Sigmoid colon (tissue), 7 donors: ENCODE measurements around the gene FUT2. TPM values are rescaled to one million over a fixed set of nuclear protein-coding genes. Genes with fewer than 3 reads are reported as not detected.
"Not testable (repeated sequence)": the region's sequence is repeated elsewhere in the genome, so short reads cannot be mapped to it uniquely, and the experiment has no call there.

Source experiments
- DNase-seq: peaks from one replicate; pipeline ENCODE4 v3.0.0-alpha.2; 2019
- H3K27ac ChIP-seq, 4 donors: fragments of 200-600 bp; sonication (generic); one replicate each; pipeline ENCODE4 v1.5.1; 2016 to 2019; ENCODE audit warnings: mild to moderate bottlenecking in 1 of 4
- H3K27me3 ChIP-seq, 3 donors: fragments of 200-600 bp; sonication (generic); one replicate each; pipeline ENCODE4 v1.5.1; 2019; ENCODE audit warnings: mild to moderate bottlenecking in 1 of 3
- H3K36me3 ChIP-seq, 4 donors: fragments of 200-600 bp; sonication (generic); one replicate each; pipeline ENCODE4 v1.5.1; 2016 to 2019
- H3K4me1 ChIP-seq, 4 donors: fragments of 200-600 bp; sonication (generic); one replicate each; pipeline ENCODE4 v1.5.1; 2017 to 2019
- H3K4me3 ChIP-seq, 4 donors: fragments of 200-600 bp; sonication (generic); one replicate each; pipeline ENCODE4 v1.5.1; 2017 to 2019; ENCODE audit warnings: mild to moderate bottlenecking in 2 of 4, moderate library complexity in 1 of 4
- H3K9me3 ChIP-seq, 4 donors: fragments of 200-600 bp in 3 of 4; sonication (generic) in 3 of 4; one replicate each; pipeline versions ENCODE4 v1.5.1 to v1.6.1; 2013 to 2019
- EP300 ChIP-seq, 4 donors: sonication (generic); formaldehyde crosslinking; IDR thresholded peaks; one replicate each; pipeline ENCODE4 v1.6.1; 2017; ENCODE audit warnings: antibody characterized with exemption in 4 of 4
- POLR2A ChIP-seq, 2 donors: fragments of 450-650 bp; IDR thresholded peaks; one replicate each; pipeline ENCODE4 v1.6.1; 2016; ENCODE audit warnings: antibody characterized with exemption in 2 of 2, mild to moderate bottlenecking in 2 of 2, moderate library complexity in 2 of 2
- POLR2AphosphoS5 ChIP-seq, 4 donors: sonication (generic); formaldehyde crosslinking; IDR thresholded peaks; one replicate each; pipeline ENCODE4 v1.6.1; 2017; ENCODE audit warnings: antibody characterized with exemption in 4 of 4
- WGBS, 2 donors: extraction: QIAGEN DNeasy Blood & Tissue Kit; methylation state at CpG; one replicate each; pipeline ENCODE4 v1.1.7; 2013; 5-methylcytosine and 5-hydroxymethylcytosine counted together
- intact Hi-C: fragments of 100-400 bp; cut with DNase I; formaldehyde crosslinking; loops from one replicate; pipeline ENCODE4 v1.15.1; 2023
- polyA plus RNA-seq, 3 donors: library from polyadenylated mRNA; stranded (reverse); fragments of 200-250 nt; gene quantifications; one replicate each; pipeline ENCODE4 v1.2.3, GENCODE V29; 2013
- total RNA-seq, 4 donors: library from RNA; depleted of rRNA; stranded (reverse); fragments of >200 nt; gene quantifications; one replicate each; pipeline ENCODE4 v1.1.0, GENCODE V29; 2016
- TF ChIP-seq, protein P1 (sequence below), 4 experiments: fragments of 450-650 bp in 3 of 4; fragments of 200-600 bp in 1 of 4; IDR thresholded peaks; one replicate each; pipeline ENCODE4 v1.5.1; 2016 to 2019; ENCODE audit warnings: antibody characterized with exemption in 4 of 4, mild to moderate bottlenecking in 3 of 4, moderate library complexity in 2 of 4
- donor health status: healthy with polysubstance abuse.
- donor health status: Bipolar disorder and iron deficiency.
- donor health status: healthy.

FUT2 gene
- total and polyA plus RNA-seq, 7 donors, result 37.2 to 62.7 (median 59.4) TPM; not detected in 4

DNA sequence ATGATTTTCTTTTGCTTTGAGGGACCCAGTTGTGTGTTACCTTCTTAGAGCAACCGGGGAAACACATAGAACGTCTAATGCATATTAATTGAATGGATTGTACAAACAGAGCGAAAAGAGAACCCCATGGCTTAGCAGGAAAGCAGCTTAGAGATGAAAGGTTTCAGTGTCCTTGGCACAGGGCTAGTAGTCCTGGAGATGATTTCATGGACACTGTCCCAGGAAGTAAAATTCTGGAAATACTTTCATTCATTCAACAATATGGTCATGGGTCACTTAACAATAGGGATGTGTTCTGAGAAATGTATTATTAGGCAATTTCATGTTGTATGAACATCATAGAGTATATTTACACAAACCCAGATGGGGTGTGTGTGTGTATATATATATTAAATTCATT, 9.7 kb upstream of the FUT2 start:
- Histone ChIP-seq H3K9me3 (no peaks in the 10 kb centered on the region), H3K27me3 (no peaks in the 10 kb centered on the region), H3K36me3 (no peaks in the 10 kb centered on the region), H3K4me1 (peaks cover 0 to 11% (median 0%) of the 10 kb centered on the region in 4 donors), H3K27ac (no peak overlapping the region), H3K4me3 (no peak overlapping the region)
- DNase-seq, result no peak
- 76 to 90% methylated on average over 3 of the region's 3 CpGs for WGBS, 2 donors
- intact Hi-C loops, result no loop called here
- TF ChIP-seq POLR2A (IDR thresholded peaks at IDR 0.05) (no peak), EP300 (IDR thresholded peaks at IDR 0.05) (no peak), POLR2AphosphoS5 (IDR thresholded peaks at IDR 0.05) (no peak)
- TF ChIP-seq, protein P1, sequence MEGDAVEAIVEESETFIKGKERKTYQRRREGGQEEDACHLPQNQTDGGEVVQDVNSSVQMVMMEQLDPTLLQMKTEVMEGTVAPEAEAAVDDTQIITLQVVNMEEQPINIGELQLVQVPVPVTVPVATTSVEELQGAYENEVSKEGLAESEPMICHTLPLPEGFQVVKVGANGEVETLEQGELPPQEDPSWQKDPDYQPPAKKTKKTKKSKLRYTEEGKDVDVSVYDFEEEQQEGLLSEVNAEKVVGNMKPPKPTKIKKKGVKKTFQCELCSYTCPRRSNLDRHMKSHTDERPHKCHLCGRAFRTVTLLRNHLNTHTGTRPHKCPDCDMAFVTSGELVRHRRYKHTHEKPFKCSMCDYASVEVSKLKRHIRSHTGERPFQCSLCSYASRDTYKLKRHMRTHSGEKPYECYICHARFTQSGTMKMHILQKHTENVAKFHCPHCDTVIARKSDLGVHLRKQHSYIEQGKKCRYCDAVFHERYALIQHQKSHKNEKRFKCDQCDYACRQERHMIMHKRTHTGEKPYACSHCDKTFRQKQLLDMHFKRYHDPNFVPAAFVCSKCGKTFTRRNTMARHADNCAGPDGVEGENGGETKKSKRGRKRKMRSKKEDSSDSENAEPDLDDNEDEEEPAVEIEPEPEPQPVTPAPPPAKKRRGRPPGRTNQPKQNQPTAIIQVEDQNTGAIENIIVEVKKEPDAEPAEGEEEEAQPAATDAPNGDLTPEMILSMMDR (IDR thresholded peaks at IDR 0.05), result no peak

DNA sequence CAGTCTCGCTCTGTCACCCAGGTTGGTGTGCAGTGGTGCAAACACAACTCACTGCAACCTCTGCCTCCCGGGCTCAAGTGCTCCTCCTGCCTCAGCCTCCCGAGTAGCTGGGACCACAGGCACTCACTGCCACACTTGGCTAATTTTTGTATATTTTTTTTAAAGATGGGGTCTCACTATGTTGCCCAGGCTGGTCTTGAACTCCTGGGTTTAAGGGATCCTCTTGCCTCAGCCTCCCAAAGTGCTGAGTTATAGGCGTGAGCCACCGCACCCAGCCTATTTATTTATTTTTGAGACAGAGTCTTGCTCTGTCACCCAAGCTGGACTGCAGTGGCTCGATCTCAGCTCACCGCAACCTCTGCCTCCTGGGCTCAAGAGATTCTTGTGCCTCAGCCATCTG, 9.1 kb upstream of the FUT2 start:
- DNase-seq, intact Hi-C loops: not testable (repeated sequence)
- WGBS, 2 donors, result 91 to 93% methylated on average over 7 of the region's 7 CpGs

DNA sequence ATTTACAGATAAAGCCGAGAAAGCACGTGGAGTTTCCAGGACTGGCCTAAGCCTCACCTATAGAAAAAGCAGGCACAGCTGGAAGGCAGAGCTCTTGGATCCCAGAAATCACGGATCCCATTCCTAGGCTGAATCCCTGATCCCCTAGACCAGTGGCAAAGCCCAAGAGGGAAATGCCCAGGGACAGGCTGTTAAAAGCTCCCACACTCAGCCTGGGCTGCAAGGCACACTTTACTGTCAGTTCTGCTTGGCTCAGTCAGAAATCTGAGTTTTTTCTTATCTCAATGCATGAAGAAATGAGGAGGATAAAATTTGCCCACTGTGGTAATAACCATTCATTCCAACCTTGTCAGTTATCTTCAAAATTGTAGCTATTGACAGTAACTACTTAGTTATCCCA, 8.0 kb upstream of the FUT2 start:
- DNase-seq, result no peak
- Histone ChIP-seq H3K36me3 (no peaks in the 10 kb centered on the region), H3K27ac (no peak overlapping the region), H3K9me3 (no peaks in the 10 kb centered on the region), H3K27me3 (no peaks in the 10 kb centered on the region), H3K4me3 (no peak overlapping the region), H3K4me1 (peaks cover 0 to 11% (median 0%) of the 10 kb centered on the region in 4 donors)
- intact Hi-C loops, result no loop called here
- WGBS, 2 donors, result 83 to 93% methylated on average over 3 of the region's 3 CpGs
- TF ChIP-seq EP300 (IDR thresholded peaks at IDR 0.05), result no peak
- no peak for TF ChIP-seq POLR2AphosphoS5 (IDR thresholded peaks at IDR 0.05)
- TF ChIP-seq, protein P1 (IDR thresholded peaks at IDR 0.05), result no peak
- no peak for TF ChIP-seq POLR2A (IDR thresholded peaks at IDR 0.05)

More for the DNA sequence above, 9.1 kb upstream of the FUT2 start:
- H3K4me1 ChIP-seq, result peaks cover 0 to 11% (median 0%) of the 10 kb centered on the region in 4 donors
- H3K36me3 ChIP-seq, H3K27ac ChIP-seq, H3K4me3 ChIP-seq, H3K9me3 ChIP-seq, H3K27me3 ChIP-seq: not testable (repeated sequence)

DNA sequence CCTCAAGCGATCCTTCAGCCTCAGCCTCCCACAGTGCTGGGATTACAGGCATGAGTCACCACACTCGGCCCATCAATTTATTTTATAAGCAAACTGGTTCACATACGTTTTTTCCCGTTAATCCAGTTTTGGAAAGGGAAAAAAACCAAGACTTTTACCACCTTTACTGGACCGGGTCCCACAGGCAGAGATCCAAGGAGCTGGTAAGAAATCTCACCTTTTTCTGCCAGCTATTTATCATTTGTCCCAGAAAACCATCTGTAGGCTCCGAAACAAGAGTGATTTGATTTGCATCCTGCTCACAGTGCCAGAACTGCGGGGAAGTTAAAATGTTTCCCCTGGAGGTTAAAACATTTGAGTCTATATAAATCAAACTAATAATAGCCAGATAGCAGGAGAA, 6.3 kb upstream of the FUT2 start:
- peaks cover 0 to 8% (median 0%) of the 10 kb centered on the region in 4 donors for H3K4me1 ChIP-seq
- H3K27ac ChIP-seq, result peak overlapping the region in 2 of 4 donors; percentile 34 to 47
- WGBS, 2 donors, result 69 to 72% methylated on average over 7 of the region's 7 CpGs
- no peaks in the 10 kb centered on the region for H3K9me3 ChIP-seq
- TF ChIP-seq EP300 (IDR thresholded peaks at IDR 0.05) (no peak), POLR2A (IDR thresholded peaks at IDR 0.05) (no peak), POLR2AphosphoS5 (IDR thresholded peaks at IDR 0.05) (no peak)
- TF ChIP-seq, protein P1 (IDR thresholded peaks at IDR 0.05), result no peak
- H3K27me3 ChIP-seq, result no peaks in the 10 kb centered on the region
- H3K36me3 ChIP-seq, result no peaks in the 10 kb centered on the region
- intact Hi-C loops, result no loop called here
- H3K4me3 ChIP-seq, result no peak overlapping the region
- no peak for DNase-seq

DNA sequence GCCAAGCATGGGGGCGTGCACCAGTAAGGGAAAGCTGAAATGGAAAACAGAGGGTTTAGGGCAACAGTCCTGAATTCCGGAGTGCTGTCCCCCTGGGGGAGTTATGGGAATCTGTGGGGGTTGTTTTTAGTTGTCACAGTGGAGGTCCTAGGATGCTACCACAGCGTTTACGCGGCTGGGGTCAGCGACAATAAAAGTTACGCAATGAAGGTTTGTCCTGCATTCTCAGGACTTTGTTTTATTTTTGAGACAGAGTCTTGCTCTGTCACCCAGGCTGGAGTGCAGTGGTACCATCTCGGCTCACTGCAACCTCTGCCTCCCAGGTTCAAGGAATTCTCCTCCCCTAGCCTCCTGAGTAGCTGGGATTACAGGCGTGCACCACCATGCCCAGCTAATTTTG, 2.1 kb upstream of the FUT2 start:
- H3K27ac ChIP-seq, H3K4me3 ChIP-seq, intact Hi-C loops, DNase-seq, H3K36me3 ChIP-seq, H3K9me3 ChIP-seq, H3K4me1 ChIP-seq: not testable (repeated sequence)
- peaks cover 3 to 25% (median 10%) of the 10 kb centered on the region in 3 donors for H3K27me3 ChIP-seq
- WGBS, 2 donors, result 81 to 94% methylated on average over 9 of the region's 9 CpGs

DNA sequence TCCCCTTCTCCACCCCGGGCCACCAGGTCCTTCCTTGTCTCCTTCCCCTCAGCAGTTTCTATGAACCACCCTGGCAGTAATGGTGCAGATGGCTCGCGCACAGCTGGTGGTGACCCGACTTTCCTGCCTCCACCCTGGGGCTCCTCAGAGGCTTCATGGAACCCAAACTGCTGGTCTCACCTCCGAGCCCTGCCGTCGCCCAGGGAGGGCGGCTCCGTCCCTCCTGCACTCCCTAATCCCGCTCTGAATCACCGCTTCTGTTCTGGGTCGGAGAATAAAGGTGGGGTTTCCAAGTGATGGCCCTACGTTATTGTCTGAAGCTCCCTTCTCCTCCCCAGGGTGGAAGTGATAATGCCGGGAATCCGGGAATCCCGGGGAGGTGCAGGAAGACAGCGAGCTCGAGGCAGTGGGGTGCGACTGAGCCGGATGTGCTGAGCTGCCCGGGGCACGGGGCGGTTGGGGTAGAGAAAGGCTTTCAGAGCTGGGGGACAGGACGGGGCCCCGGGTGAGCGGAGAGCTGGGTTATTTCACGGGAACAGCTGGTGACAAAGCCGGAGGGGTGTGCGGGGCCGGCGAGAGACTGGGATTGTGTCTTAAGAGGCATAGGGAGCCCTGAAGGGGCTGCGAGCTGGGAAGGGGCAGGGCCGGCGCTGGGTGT, 711 bp downstream of the FUT2 start:
- 1 to 5% methylated on average over 34 of the region's 34 CpGs for WGBS, 2 donors
- TF ChIP-seq POLR2AphosphoS5 (IDR thresholded peaks at IDR 0.05) (no peak), EP300 (IDR thresholded peaks at IDR 0.05) (no peak), POLR2A (IDR thresholded peaks at IDR 0.05) (no peak)
- TF ChIP-seq, protein P1 (IDR thresholded peaks at IDR 0.05), result no peak
- Histone ChIP-seq H3K27me3 (peaks cover 3 to 25% (median 10%) of the 10 kb centered on the region in 3 donors), H3K36me3 (no peaks in the 10 kb centered on the region), H3K4me3 (peak overlapping the region in 3 of 4 donors; percentile 14 to 23 (median 18)), H3K4me1 (peaks cover 0 to 10% (median 2%) of the 10 kb centered on the region in 4 donors), H3K27ac (peak overlapping the region in 2 of 4 donors; percentile 27 to 42), H3K9me3 (no peaks in the 10 kb centered on the region)
- no peak for DNase-seq
- intact Hi-C loops, result no loop called here
